Sigmoid colon (tissue), 7 donors: ENCODE measurements around the gene STPG1. TPM values are rescaled to one million over a fixed set of nuclear protein-coding genes. Genes with fewer than 3 reads are reported as not detected.

Experiments used
- DNase-seq: peaks from one replicate; pipeline ENCODE4 v3.0.0-alpha.2; 2019
- H3K27ac ChIP-seq, 4 donors: fragments of 200-600 bp; sonication (generic); one replicate each; pipeline ENCODE4 v1.5.1; 2016 to 2019; ENCODE audit warnings: mild to moderate bottlenecking in 1 of 4
- H3K27me3 ChIP-seq, 3 donors: fragments of 200-600 bp; sonication (generic); one replicate each; pipeline ENCODE4 v1.5.1; 2019; ENCODE audit warnings: mild to moderate bottlenecking in 1 of 3
- H3K36me3 ChIP-seq, 4 donors: fragments of 200-600 bp; sonication (generic); one replicate each; pipeline ENCODE4 v1.5.1; 2016 to 2019
- H3K4me1 ChIP-seq, 4 donors: fragments of 200-600 bp; sonication (generic); one replicate each; pipeline ENCODE4 v1.5.1; 2017 to 2019
- H3K4me3 ChIP-seq, 4 donors: fragments of 200-600 bp; sonication (generic); one replicate each; pipeline ENCODE4 v1.5.1; 2017 to 2019; ENCODE audit warnings: mild to moderate bottlenecking in 2 of 4, moderate library complexity in 1 of 4
- H3K9me3 ChIP-seq, 4 donors: fragments of 200-600 bp in 3 of 4; sonication (generic) in 3 of 4; one replicate each; pipeline versions ENCODE4 v1.5.1 to v1.6.1; 2013 to 2019
- CTCF ChIP-seq, 4 experiments: fragments of 450-650 bp in 3 of 4; fragments of 200-600 bp in 1 of 4; IDR thresholded peaks; one replicate each; pipeline ENCODE4 v1.5.1; 2016 to 2019; ENCODE audit warnings: antibody characterized with exemption in 4 of 4, mild to moderate bottlenecking in 3 of 4, moderate library complexity in 2 of 4
- EP300 ChIP-seq, 4 donors: sonication (generic); formaldehyde crosslinking; IDR thresholded peaks; one replicate each; pipeline ENCODE4 v1.6.1; 2017; ENCODE audit warnings: antibody characterized with exemption in 4 of 4
- POLR2A ChIP-seq, 2 donors: fragments of 450-650 bp; IDR thresholded peaks; one replicate each; pipeline ENCODE4 v1.6.1; 2016; ENCODE audit warnings: antibody characterized with exemption in 2 of 2, mild to moderate bottlenecking in 2 of 2, moderate library complexity in 2 of 2
- POLR2AphosphoS5 ChIP-seq, 4 donors: sonication (generic); formaldehyde crosslinking; IDR thresholded peaks; one replicate each; pipeline ENCODE4 v1.6.1; 2017; ENCODE audit warnings: antibody characterized with exemption in 4 of 4
- WGBS, 2 donors: extraction: QIAGEN DNeasy Blood & Tissue Kit; methylation state at CpG; one replicate each; pipeline ENCODE4 v1.1.7; 2013; 5-methylcytosine and 5-hydroxymethylcytosine counted together
- intact Hi-C: fragments of 100-400 bp; cut with DNase I; formaldehyde crosslinking; loops from one replicate; pipeline ENCODE4 v1.15.1; 2023
- polyA plus RNA-seq, 3 donors: library from polyadenylated mRNA; stranded (reverse); fragments of 200-250 nt; gene quantifications; one replicate each; pipeline ENCODE4 v1.2.3, GENCODE V29; 2013
- total RNA-seq, 4 donors: library from RNA; depleted of rRNA; stranded (reverse); fragments of >200 nt; gene quantifications; one replicate each; pipeline ENCODE4 v1.1.0, GENCODE V29; 2016
- donor health status: healthy with polysubstance abuse.
- donor health status: Bipolar disorder and iron deficiency.
- donor health status: healthy.

STPG1 gene
- total and polyA plus RNA-seq, 7 donors: 2.3 to 12.7 (median 4.6) TPM

DNA sequence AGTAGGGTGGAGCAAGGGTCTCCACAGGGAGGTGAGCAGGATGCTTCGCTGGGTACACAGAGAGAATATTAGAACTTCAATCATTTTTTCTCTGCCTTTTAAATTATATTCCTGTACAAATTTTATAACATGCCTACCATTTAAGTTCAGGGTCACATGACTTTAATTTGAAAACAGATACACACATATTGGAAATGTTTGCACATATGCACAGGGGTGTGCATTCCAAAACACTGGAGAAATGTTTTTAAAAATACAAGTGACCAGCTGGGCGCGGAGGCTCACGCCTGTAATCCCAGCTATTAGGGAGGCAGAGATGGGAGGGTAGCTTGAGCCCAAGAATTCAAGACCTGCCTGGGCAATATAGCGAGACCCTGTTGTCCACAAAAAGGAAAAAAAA lies 41.7 kb upstream of the STPG1 start:
- H3K27ac ChIP-seq: no peak overlapping the region
- H3K27me3 ChIP-seq: no peaks in the 10 kb centered on the region
- intact Hi-C loops: no loop called here
- 97 to 98% methylated on average over 5 of the region's 5 CpGs for WGBS, 2 donors
- TF ChIP-seq POLR2A (IDR thresholded peaks at IDR 0.05): no peak
- TF ChIP-seq POLR2AphosphoS5 (IDR thresholded peaks at IDR 0.05): no peak
- TF ChIP-seq CTCF (IDR thresholded peaks at IDR 0.05): no peak
- no peak for TF ChIP-seq EP300 (IDR thresholded peaks at IDR 0.05)
- no peak overlapping the region for H3K4me3 ChIP-seq
- H3K36me3 ChIP-seq: peaks cover 6 to 98% (median 38%) of the 10 kb centered on the region in 4 donors
- no peak for DNase-seq
- H3K9me3 ChIP-seq: no peaks in the 10 kb centered on the region
- no peaks in the 10 kb centered on the region for H3K4me1 ChIP-seq

- peaks cover 6 to 98% (median 34%) of the 10 kb centered on the region in 4 donors for H3K36me3 ChIP-seq
Observed at GRCh38 chr1:24454673-24455072, 41.1 kb upstream of the STPG1 start.

DNA sequence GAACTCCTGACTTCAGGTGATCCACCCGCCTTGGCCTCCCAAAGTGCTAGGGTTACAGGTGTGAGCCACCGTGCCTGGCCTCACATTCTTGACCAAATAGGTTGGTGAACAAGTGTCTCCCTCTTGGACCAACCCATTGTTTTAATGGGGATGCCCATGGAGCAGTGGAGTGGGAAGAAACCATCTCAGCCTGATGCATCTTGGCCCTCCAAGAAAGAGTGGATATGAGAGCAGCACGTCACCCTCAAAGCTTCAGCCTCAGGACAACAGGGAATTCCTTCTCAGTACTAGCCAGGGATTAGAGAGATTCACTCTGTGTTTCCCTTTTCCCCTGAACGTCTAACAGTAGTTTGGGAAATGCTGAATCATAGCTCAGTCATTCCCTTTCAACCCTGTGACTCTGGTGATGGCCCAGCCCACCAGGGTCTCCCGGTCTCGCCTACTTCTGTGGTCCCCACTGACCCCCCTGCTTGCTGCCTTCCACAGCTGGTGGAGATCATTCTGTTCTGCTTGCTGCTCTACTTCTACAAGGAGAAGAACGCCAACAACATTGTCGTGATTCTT lies 39.4 kb upstream of the STPG1 start:
- no peak for DNase-seq
- Histone ChIP-seq H3K4me3 (no peak overlapping the region), H3K9me3 (no peaks in the 10 kb centered on the region), H3K27ac (no peak overlapping the region), H3K27me3 (no peaks in the 10 kb centered on the region), H3K4me1 (no peaks in the 10 kb centered on the region), H3K36me3 (peaks cover 6 to 97% (median 25%) of the 10 kb centered on the region in 4 donors)
- 90 to 92% methylated on average over 8 of the region's 8 CpGs for WGBS, 2 donors
- intact Hi-C loops: no loop called here
- no peak for TF ChIP-seq EP300 (IDR thresholded peaks at IDR 0.05)
- no peak for TF ChIP-seq POLR2AphosphoS5 (IDR thresholded peaks at IDR 0.05)
- TF ChIP-seq CTCF (IDR thresholded peaks at IDR 0.05): no peak

More at GRCh38 chr1:24454673-24455072, 41.1 kb upstream of the STPG1 start:
- no peaks in the 10 kb centered on the region for H3K9me3 ChIP-seq
- no peaks in the 10 kb centered on the region for H3K4me1 ChIP-seq
- intact Hi-C loops: no loop called here
- whole genome bisulfite sequencing, 2 donors: 83 to 86% methylated on average over 5 of the region's 5 CpGs
- no peak overlapping the region for H3K27ac ChIP-seq
- no peaks in the 10 kb centered on the region for H3K27me3 ChIP-seq
- no peak overlapping the region for H3K4me3 ChIP-seq
- TF ChIP-seq POLR2A (IDR thresholded peaks at IDR 0.05) (no peak), EP300 (IDR thresholded peaks at IDR 0.05) (no peak), POLR2AphosphoS5 (IDR thresholded peaks at IDR 0.05) (no peak)
- DNase-seq: no peak

GRCh38 chr1:24451746-24452145 lies 38.2 kb upstream of the STPG1 start:
- 70 to 74% methylated on average over 3 of the region's 3 CpGs for WGBS, 2 donors
- H3K27me3 ChIP-seq: no peaks in the 10 kb centered on the region
- H3K27ac ChIP-seq: no peak overlapping the region
- no peaks in the 10 kb centered on the region for H3K4me1 ChIP-seq
- H3K9me3 ChIP-seq: no peaks in the 10 kb centered on the region
- TF ChIP-seq POLR2AphosphoS5 (IDR thresholded peaks at IDR 0.05) (no peak), CTCF (IDR thresholded peaks at IDR 0.05) (no peak), EP300 (IDR thresholded peaks at IDR 0.05) (no peak), POLR2A (IDR thresholded peaks at IDR 0.05) (no peak)
- peaks cover 3 to 89% (median 14%) of the 10 kb centered on the region in 4 donors for H3K36me3 ChIP-seq
- DNase-seq: no peak
- H3K4me3 ChIP-seq: no peak overlapping the region
- intact Hi-C loops: no loop called here

DNA sequence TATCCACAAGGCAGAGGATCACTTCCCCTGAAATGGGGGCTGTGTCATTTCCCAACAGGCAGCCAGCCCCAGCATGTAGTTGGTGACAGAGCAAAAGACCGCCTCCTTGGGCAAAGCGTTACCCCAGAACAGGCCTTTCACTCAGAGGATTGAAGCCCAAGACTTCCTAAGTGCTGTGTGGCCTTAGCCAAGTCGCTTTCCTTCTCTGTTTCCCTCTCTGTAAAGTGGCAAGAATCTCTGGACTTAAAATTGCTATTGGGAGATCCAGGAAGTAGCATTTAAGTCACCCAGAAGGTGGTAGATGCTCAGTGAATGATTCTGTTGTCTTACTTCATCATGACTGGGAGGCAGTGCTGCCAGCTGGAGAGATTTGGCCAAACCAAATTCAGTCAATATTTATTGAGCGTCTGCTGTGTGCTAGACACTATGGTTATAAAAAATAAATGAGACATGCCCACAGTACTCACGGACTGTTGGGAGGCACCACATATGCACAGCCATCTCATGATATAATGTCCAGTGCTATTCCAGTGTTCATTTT lies 37.3 kb upstream of the STPG1 start:
- intact Hi-C loops: no loop called here
- 89 to 94% methylated on average over 5 of the region's 5 CpGs for WGBS, 2 donors
- Histone ChIP-seq H3K36me3 (peaks cover 3 to 88% (median 10%) of the 10 kb centered on the region in 4 donors), H3K27ac (no peak overlapping the region), H3K4me1 (no peaks in the 10 kb centered on the region), H3K4me3 (no peak overlapping the region), H3K9me3 (no peaks in the 10 kb centered on the region), H3K27me3 (no peaks in the 10 kb centered on the region)
- no peak for DNase-seq
- TF ChIP-seq POLR2A (IDR thresholded peaks at IDR 0.05) (no peak), CTCF (IDR thresholded peaks at IDR 0.05) (no peak), EP300 (IDR thresholded peaks at IDR 0.05) (no peak), POLR2AphosphoS5 (IDR thresholded peaks at IDR 0.05) (no peak)
